GM20000 (cell line): ENCODE measurements around the gene OR4D10.

Source experiments
- DNase-seq: peaks from one replicate; pipeline ENCODE4 v3.0.0; 2012; ENCODE audit warnings: low spot score
- TF ChIP-seq, protein P1 (sequence below): IDR thresholded peaks from 2 replicates; pipeline ENCODE4 v1.5.1; 2012; ENCODE audit warnings: mild to moderate bottlenecking, control low read depth; ENCODE audit errors: extremely low read depth, missing control alignments

The OR4D10 gene

DNA sequence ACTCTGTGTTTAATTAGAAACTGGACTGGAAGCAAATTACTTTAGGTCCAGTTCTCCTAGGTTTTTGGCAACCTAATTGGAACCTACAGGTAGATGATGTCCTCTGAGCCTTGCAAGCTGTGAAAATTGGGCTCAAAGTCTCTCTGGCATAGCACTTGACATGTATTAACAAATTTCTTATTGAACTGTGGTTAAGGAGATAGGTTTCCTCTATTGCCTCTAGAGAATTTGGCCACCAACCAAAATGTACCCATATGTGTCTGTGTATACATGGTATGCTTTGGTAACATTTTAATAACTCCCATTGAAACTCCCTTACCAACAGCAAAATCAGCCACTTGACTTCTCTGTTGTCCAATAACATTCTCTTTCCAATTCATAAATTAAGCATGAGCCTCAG, at the start of gene OR4D10:
Gene OR4D10 (plus strand): TSS at position 301 of the 400 bp plus-strand sequence. CDS start 4,115 bp downstream, outside the sequence.
- DNase-seq: no peak
- TF ChIP-seq, protein P1, sequence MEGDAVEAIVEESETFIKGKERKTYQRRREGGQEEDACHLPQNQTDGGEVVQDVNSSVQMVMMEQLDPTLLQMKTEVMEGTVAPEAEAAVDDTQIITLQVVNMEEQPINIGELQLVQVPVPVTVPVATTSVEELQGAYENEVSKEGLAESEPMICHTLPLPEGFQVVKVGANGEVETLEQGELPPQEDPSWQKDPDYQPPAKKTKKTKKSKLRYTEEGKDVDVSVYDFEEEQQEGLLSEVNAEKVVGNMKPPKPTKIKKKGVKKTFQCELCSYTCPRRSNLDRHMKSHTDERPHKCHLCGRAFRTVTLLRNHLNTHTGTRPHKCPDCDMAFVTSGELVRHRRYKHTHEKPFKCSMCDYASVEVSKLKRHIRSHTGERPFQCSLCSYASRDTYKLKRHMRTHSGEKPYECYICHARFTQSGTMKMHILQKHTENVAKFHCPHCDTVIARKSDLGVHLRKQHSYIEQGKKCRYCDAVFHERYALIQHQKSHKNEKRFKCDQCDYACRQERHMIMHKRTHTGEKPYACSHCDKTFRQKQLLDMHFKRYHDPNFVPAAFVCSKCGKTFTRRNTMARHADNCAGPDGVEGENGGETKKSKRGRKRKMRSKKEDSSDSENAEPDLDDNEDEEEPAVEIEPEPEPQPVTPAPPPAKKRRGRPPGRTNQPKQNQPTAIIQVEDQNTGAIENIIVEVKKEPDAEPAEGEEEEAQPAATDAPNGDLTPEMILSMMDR: no peak

DNA sequence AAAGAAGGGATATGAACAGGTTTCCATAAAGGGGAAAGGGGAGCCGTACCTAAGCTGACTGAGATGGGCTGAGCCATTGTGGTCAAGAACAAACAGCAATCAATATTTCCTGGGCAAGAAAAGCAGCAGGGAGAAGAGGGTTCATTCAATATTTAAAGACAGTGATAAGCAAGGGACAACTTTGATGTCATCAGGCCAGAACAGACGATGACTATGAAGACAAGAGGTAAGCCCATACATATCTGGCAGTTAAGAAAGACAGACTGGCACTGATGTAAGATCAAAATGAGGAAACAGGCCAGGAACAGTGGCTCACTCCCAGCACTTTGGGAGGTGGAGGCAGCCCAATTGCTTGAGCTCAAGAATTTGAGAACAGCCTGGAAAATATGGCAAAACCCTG, 49.3 kb upstream of the OR4D10 start:
- DNase-seq: no peak
- TF ChIP-seq, protein P1: no peak

DNA sequence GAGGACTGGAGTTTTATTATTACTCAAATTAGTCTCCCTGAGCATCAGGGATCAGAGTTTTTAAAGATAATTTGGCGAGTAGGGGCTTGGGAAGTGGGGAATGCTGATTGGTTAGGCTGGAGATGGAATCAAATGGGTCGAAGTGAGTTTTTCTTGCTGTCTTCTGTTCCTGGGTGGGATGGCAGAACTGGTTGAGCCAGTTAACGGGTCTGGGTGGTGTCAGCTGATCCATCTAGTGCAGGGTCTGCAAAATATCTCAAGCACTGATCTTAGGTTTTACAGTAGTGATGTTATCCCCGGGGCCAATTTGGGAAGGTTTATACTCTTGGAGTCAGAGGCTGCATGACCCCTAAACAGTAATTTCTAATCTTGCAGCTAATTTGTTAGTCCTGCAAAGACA, 48.0 kb upstream of the OR4D10 start:
- TF ChIP-seq, protein P1: no peak
- DNase-seq: no peak

DNA sequence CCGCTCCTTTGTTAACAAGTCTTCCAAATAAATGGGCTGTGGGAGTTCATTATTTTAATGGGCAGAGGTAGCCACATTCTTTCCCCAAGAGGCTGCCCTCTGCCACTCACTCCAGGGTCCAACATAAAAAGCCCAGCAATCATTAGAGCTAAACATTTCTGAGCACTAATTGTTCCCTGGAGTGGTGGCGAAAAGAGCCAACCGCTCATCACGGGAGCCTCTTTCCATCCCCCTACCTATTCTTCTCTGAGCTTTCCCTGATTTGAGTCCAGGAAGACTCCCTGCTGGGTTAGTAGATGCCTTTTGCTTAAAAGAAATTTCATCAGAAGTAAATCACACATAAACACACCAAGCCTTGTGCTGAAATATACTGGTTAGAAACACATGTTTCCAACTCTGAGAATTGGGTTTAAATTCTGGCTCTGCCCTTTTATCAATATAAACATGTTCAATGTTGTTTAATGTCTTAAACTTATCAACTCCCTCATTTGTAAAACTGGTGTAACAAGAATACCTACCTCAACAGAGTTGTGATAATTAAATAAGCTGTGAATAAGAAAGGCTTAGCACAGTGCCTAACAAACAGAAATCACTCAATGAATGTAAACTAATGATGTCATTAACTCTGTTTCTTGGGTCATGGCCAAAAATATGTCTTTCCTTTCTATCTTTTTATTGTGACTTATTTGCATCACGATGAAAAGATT, 46.6 kb upstream of the OR4D10 start, which contains the start of gene OR5A2:
Gene OR5A2 (minus strand): TSS at position 53 of the 707 bp plus-strand sequence. CDS start 3,460 bp downstream, outside the sequence.
- TF ChIP-seq, protein P1: no peak
- DNase-seq: no peak

GRCh38 chr11:59427068-59427382, 46.1 kb upstream of the OR4D10 start:
- TF ChIP-seq, protein P1: no peak

DNA sequence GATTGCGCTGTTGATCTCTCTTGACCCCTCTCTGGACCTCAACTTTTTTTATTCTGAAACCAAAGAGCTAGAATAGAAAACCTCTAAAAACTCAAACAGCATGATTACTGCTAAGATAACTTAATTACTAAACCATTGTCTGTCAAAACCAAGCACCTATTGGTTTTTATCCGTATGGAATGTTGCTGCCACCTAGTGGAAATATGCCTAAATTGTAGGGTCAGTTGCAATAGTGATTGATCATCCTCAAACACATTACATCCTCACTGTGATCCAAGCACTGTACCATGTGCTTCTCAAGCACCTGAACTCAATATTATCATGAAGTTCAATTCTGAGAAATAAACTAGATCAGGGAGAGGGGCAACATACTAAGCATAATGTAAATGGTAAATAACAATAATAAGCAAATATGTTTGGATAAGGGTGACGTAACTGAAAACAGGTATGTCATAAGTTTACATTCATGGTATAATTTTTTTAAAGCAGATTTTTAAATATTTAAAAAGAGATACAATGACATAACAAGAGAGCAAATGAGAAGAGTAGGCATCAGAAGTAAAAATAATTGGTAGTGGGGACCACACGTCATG, 43.1 kb upstream of the OR4D10 start:
- TF ChIP-seq, protein P1: peak; percentile 65
- peak; percentile 58 for DNase-seq

More at GRCh38 chr11:59427068-59427382, 46.1 kb upstream of the OR4D10 start:
- DNase-seq: no peak

DNA sequence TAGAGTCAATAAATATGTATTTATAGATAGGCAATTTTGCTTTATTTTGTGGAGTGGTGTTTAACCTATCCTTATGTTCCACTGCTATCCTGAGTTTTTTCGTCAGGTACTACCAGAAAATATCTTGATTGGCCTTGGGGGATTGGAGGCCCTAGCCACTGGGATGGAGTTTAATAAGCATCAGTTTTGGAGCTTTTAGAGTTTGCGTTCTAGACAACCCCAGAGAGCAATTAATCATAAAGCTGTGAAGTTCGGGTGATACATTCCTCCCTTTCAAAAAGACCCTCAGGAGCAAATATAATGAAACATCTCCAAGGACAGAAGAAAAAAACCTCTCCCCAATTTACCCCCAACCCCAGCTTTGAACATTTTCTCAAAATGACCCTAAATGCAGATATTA, 36.9 kb upstream of the OR4D10 start, which contains the start of gene OR5A1:
Gene OR5A1 (plus strand): TSS at position 301 of the 400 bp plus-strand sequence. CDS start 6,700 bp downstream, outside the sequence.
- DNase-seq: no peak
- TF ChIP-seq, protein P1: no peak
